Glomerular endothelial cell (primary cell): ENCODE data around the gene CHD1L. TPM values are rescaled to one million over a fixed set of nuclear protein-coding genes. Genes with fewer than 3 reads are reported as not detected.

Experiments used
- total RNA-seq: library from RNA; depleted of rRNA; stranded (reverse); fragments of >200 nt; gene quantifications from 2 replicates; pipeline ENCODE4 v1.2.3, GENCODE V29; 2015

CHD1L gene
- total RNA-seq, 1 donor from 2014 or later: 23.1 TPM

Other genes starting within 250 kb of the CHD1L start
- gene PRKAB2, start 70.2 kb upstream of the CHD1L start, total RNA-seq: 7.7 and 8.5 TPM in 2 replicates
- 0.34 and 1.2 TPM in 2 replicates for gene FMO5, start 17.3 kb upstream of the CHD1L start, total RNA-seq